H9 (cell line): ENCODE data around the gene TRMT61A. TPM values are rescaled to one million over a fixed set of nuclear protein-coding genes. Genes with fewer than 3 reads are reported as not detected.

ENCODE experiments used
- DNase-seq: peaks from one replicate; pipeline ENCODE4 v3.0.0-alpha.2; 2017
- H2AFZ ChIP-seq: one replicate; pipeline ENCODE4 v1.6.1; 2013; ENCODE audit warnings: mild to moderate bottlenecking, low read length, control low read depth, moderate library complexity
- H2AK5ac ChIP-seq: 2 replicates; pipeline ENCODE4 v1.6.1; 2013; ENCODE audit warnings: low read length, control low read depth, mixed read lengths; ENCODE audit not compliant: insufficient read length
- H2BK120ac ChIP-seq: one replicate; pipeline ENCODE4 v1.6.1; 2013; ENCODE audit warnings: low read depth, mild to moderate bottlenecking, low read length, control low read depth, inconsistent platforms; ENCODE audit not compliant: poor library complexity, severe bottlenecking
- H2BK12ac ChIP-seq: 2 replicates; pipeline ENCODE4 v1.6.1; 2013; ENCODE audit warnings: low read length, control low read depth, mixed read lengths, low read depth; ENCODE audit not compliant: insufficient read length
- H2BK15ac ChIP-seq: 2 replicates; pipeline ENCODE4 v1.6.1; 2013; ENCODE audit warnings: low read depth, low read length, control low read depth
- H2BK20ac ChIP-seq: one replicate; pipeline ENCODE4 v1.6.1; 2013; ENCODE audit warnings: low read depth, mild to moderate bottlenecking, low read length, control low read depth, inconsistent platforms; ENCODE audit not compliant: poor library complexity, severe bottlenecking
- H2BK5ac ChIP-seq: 2 replicates; pipeline ENCODE4 v1.6.1; 2013; ENCODE audit warnings: low read length, control low read depth, mixed read lengths; ENCODE audit not compliant: insufficient read length
- H3K14ac ChIP-seq: 2 replicates; pipeline ENCODE4 v1.6.1; 2013; ENCODE audit warnings: low read length, control low read depth; ENCODE audit not compliant: insufficient read depth
- H3K18ac ChIP-seq: 2 replicates; pipeline ENCODE4 v1.6.1; 2013; ENCODE audit warnings: low read depth, mild to moderate bottlenecking, mixed read lengths, low read length, control low read depth; ENCODE audit not compliant: insufficient read length
- H3K23ac ChIP-seq: 2 replicates; pipeline ENCODE4 v1.6.1; 2013; ENCODE audit warnings: low read length, control low read depth, mixed read lengths, low read depth; ENCODE audit not compliant: insufficient read length
- H3K23me2 ChIP-seq: 2 replicates; pipeline ENCODE4 v1.6.1; 2013; ENCODE audit warnings: low read depth, mild to moderate bottlenecking, mixed read lengths, low read length, control low read depth; ENCODE audit not compliant: insufficient read length, poor library complexity, severe bottlenecking
- H3K27ac ChIP-seq: 2 replicates; pipeline ENCODE4 v1.5.1; 2013; ENCODE audit warnings: low read length, control low read depth, mixed read lengths, low read depth; ENCODE audit not compliant: insufficient read length
- H3K27me3 ChIP-seq: 2 replicates; pipeline ENCODE4 v1.6.1; 2013; ENCODE audit warnings: low read length, control low read depth, inconsistent platforms; ENCODE audit not compliant: insufficient read depth
- H3K4ac ChIP-seq: 2 replicates; pipeline ENCODE4 v1.6.1; 2013; ENCODE audit warnings: low read depth, mild to moderate bottlenecking, control low read depth, inconsistent platforms, low read length, moderate library complexity
- H3K4me1 ChIP-seq: 2 replicates; pipeline ENCODE4 v1.6.1; 2013; ENCODE audit warnings: low read length, control low read depth, inconsistent platforms; ENCODE audit not compliant: insufficient read depth
- H3K4me2 ChIP-seq: 2 replicates; pipeline ENCODE4 v1.6.1; 2013; ENCODE audit warnings: low read length, control low read depth, mixed read lengths; ENCODE audit not compliant: insufficient read length, insufficient read depth
- H3K56ac ChIP-seq: 2 replicates; pipeline ENCODE4 v1.6.1; 2013; ENCODE audit warnings: low read depth, mild to moderate bottlenecking, mixed read lengths, low read length, control low read depth; ENCODE audit not compliant: insufficient read length
- H3K79me1 ChIP-seq: 2 replicates; pipeline ENCODE4 v1.6.1; 2013; ENCODE audit warnings: low read depth, mild to moderate bottlenecking, moderate library complexity, low read length, control low read depth, inconsistent platforms; ENCODE audit not compliant: insufficient read depth, poor library complexity, severe bottlenecking
- H3K79me2 ChIP-seq: 2 replicates; pipeline ENCODE4 v1.6.1; 2013; ENCODE audit warnings: low read length, control low read depth, inconsistent platforms; ENCODE audit not compliant: insufficient read depth
- H3K9ac ChIP-seq: 2 replicates; pipeline ENCODE4 v1.6.1; 2013; ENCODE audit warnings: low read length, control low read depth, mixed read lengths; ENCODE audit not compliant: insufficient read length; ENCODE audit errors: extremely low read depth
- H3K9me3 ChIP-seq: one replicate; pipeline ENCODE4 v1.6.1; 2013; ENCODE audit warnings: low read depth, low read length, inconsistent platforms; ENCODE audit not compliant: control insufficient read depth
- H3T11ph ChIP-seq: one replicate; pipeline ENCODE4 v1.6.1; 2013; ENCODE audit warnings: mild to moderate bottlenecking, low read length, control low read depth, inconsistent platforms
- H4K20me1 ChIP-seq: one replicate; pipeline ENCODE4 v1.6.1; 2013; ENCODE audit not compliant: control insufficient read depth, insufficient read length, insufficient read depth
- H4K5ac ChIP-seq: 2 replicates; pipeline ENCODE4 v1.6.1; 2013; ENCODE audit warnings: low read depth, mild to moderate bottlenecking, mixed read lengths, low read length, control low read depth; ENCODE audit not compliant: insufficient read length
- H4K8ac ChIP-seq: replicated peaks from 2 replicates; pipeline ENCODE4 v1.6.1; 2013; ENCODE audit warnings: low read length, control low read depth, mixed read lengths, low read depth; ENCODE audit not compliant: insufficient read length
- H4K91ac ChIP-seq: 2 replicates; pipeline ENCODE4 v1.6.1; 2013; ENCODE audit warnings: low read depth, mild to moderate bottlenecking, moderate library complexity, mixed read lengths, low read length, control low read depth; ENCODE audit not compliant: insufficient read length
- H3K27ac Mint-ChIP-seq, 3 experiments: 2 replicates in 2 of 3; 3 replicates in 1 of 3; pipeline ENCODE4 v1.8.0; 2020 to 2021; ENCODE audit warnings: mixed read lengths in 3 of 3, mild to moderate bottlenecking in 1 of 3, moderate library complexity in 1 of 3
- H3K27me3 Mint-ChIP-seq: 2 replicates; pipeline ENCODE4 v1.8.0; 2021; ENCODE audit warnings: low read depth, mild to moderate bottlenecking, moderate library complexity, mixed read lengths
- H3K36me3 Mint-ChIP-seq, 3 experiments: 2 replicates in 2 of 3; 3 replicates in 1 of 3; pipeline ENCODE4 v1.8.0; 2020 to 2021; ENCODE audit warnings: low read depth in 3 of 3, mixed read lengths in 3 of 3; ENCODE audit not compliant: insufficient read depth in 1 of 3
- H3K4me1 Mint-ChIP-seq, 2 experiments: 2 replicates each; pipeline ENCODE4 v1.8.0; 2020; ENCODE audit warnings: mixed read lengths in 2 of 2
- H3K4me3 Mint-ChIP-seq, 2 experiments: 2 replicates in 1 of 2; 3 replicates in 1 of 2; pipeline ENCODE4 v1.8.0; 2020 to 2021; ENCODE audit warnings: mild to moderate bottlenecking in 2 of 2, mixed read lengths in 2 of 2, moderate library complexity in 1 of 2
- H3K9me3 Mint-ChIP-seq, 2 experiments: 2 replicates in 1 of 2; 3 replicates in 1 of 2; pipeline ENCODE4 v1.8.0; 2020; ENCODE audit warnings: mild to moderate bottlenecking in 2 of 2, mixed read lengths in 2 of 2, moderate library complexity in 1 of 2
- CTCF ChIP-seq: fragments of 200-600 bp; sonication (generic); conservative IDR thresholded peaks from 3 replicates; pipeline ENCODE4 v1.8.0; 2021; ENCODE audit warnings: antibody characterized with exemption, mild to moderate bottlenecking
- WGBS: extraction: QIAGEN DNeasy Blood & Tissue Kit; methylation state at CpG from one replicate; pipeline ENCODE4 v1.1.7; 2013; ENCODE audit warnings: missing lambda C conversion rate, low lambda C conversion rate, mixed read lengths; ENCODE audit not compliant: insufficient read length; ENCODE audit errors: extremely low coverage; 5-methylcytosine and 5-hydroxymethylcytosine counted together
- total RNA-seq: library from RNA; stranded (reverse); gene quantifications from 2 replicates; pipeline ENCODE4 v1.2.1, GENCODE V29; 2021

Gene TRMT61A
- total RNA-seq, 1 experiment from 2014 or later = 21.9 TPM

GRCh38 chr14:103547455-103547940 lies 18.5 kb downstream of the TRMT61A start:
- Histone ChIP-seq H3K56ac (no peak overlapping the region), H4K5ac (no peak overlapping the region), H3K27ac (no peak overlapping the region), H3T11ph (no peak overlapping the region), H2BK12ac (no peak overlapping the region), H3K9me3 (no peaks in the 10 kb centered on the region), H2AK5ac (no peak overlapping the region), H2BK120ac (no peak overlapping the region), H4K91ac (no peak overlapping the region), H3K18ac (no peak overlapping the region), H3K14ac (no peak overlapping the region), H2AFZ (no peak overlapping the region), H3K4ac (no peak overlapping the region), H3K9ac (no peak overlapping the region), H3K4me2 (no peak overlapping the region), H2BK20ac (no peak overlapping the region), H4K8ac (no peak overlapping the region), H2BK5ac (no peak overlapping the region), H2BK15ac (no peak overlapping the region), H3K27me3 (no peaks in the 10 kb centered on the region), H3K23me2 (peaks cover under 1% of the 10 kb centered on the region), H3K79me2 (no peaks in the 10 kb centered on the region), H3K79me1 (no peaks in the 10 kb centered on the region), H4K20me1 (no peaks in the 10 kb centered on the region), H3K23ac (no peak overlapping the region), H3K4me1 (no peaks in the 10 kb centered on the region; the same call in 1 of the 2 replicates)
- Mint-ChIP-seq H3K27ac (peak overlapping the region in 1 of 3 experiments; percentile 92; a peak in 1 of 7 replicates), H3K27me3 (no peaks in the 10 kb centered on the region; the same call in 1 of the 2 replicates), H3K9me3 (no peaks in the 10 kb centered on the region), H3K36me3 (no peaks in the 10 kb centered on the region), H3K4me3 (no peak overlapping the region), H3K4me1 (peaks cover 10 to 15% of the 10 kb centered on the region in 2 experiments)
- no peak for DNase-seq
- TF ChIP-seq CTCF = no peak
- no CpG with 5 or more reads among the region's 11 CpGs for whole genome bisulfite sequencing
